HG02759 (cell line): ENCODE data around the gene LFNG.
"Not testable (repeated sequence)": the region's sequence is repeated elsewhere in the genome, so short reads cannot be mapped to it uniquely, and the experiment has no call there.

Experiments
- ATAC-seq: cut with Tn5 transposase; IDR thresholded peaks from one replicate; pipeline ENCODE4 v1.9.1; 2021; ENCODE audit warnings: mild to moderate bottlenecking, moderate library complexity; ENCODE audit not compliant: unreplicated experiment

The LFNG gene

GRCh38 chr7:2527505-2528467, 8.2 kb downstream of the LFNG start:
- ATAC-seq, result no peak

DNA sequence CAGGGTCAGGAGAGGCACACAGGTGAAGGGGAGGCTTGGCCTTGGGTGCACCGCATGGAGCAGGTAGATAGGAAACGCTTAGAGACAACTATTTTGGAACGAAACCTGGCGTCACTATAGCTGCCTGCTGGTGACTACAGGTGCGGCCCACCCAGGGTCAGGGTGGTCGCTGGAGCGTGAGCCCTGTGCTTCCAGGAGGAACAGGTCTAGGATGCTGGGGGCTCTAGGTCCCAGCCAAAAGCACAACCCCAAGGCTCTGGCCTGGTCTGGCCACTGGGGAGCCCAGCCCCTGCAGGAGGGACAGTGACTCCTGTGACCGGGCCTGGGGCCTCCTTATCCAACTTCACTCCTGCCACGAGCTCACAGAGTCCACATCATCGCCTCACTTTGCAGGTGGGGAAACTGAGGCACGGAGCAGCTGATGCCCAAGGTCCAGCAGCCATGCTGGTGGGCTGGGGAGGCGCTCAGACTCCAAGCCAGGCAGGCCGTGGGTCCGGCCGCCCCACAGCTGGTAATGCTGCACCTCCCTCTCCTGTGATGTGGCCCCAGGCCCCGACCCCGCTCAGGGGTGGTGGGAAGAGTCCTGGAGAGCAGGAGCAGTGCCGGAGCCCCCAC, 9.0 kb downstream of the LFNG start:
- peak; percentile 1 for ATAC-seq

DNA sequence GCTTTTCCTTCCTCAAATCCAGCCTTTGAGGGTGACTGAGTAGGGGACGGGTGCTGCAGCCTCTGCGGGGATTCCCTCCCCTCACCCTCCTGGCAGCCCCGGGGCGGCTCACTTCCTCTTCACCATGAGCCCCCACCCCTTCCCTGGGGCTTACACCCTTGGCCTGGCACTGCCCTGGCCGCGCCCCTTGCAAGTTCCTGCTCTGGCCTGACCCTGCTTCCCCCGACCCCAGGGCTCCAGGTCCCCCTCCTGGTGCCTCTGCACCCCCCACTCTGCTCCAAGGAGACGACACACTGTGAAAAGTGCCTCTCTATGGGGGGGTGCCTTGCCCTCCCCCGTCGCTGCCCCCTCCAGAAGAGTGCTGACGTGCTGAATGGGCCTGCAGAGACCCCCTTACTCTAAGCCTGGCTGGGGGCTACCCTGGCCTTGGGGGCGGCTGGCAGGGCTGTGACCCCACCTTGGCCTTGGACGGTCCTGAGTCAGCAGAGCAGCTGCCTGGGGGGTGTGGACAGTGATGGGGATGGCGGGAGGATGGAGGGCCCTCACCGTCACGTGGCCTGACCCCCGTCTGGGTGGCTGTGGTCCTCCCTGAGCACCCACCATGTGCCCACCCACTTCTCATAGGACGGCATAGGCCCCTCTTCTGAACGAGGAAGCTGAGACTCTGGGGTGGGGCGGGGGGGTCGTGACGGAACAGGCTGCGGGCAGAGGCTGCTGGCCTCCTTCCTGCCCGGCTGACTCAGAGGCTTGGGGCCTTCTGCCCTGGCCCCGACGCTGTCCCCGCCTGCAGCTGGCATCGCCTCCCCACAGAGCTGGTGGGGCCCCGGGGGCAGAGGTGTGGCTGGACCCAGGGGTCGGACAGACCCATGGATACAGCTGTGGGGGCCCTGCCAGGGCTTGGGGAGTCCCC, 9.8 kb downstream of the LFNG start:
- ATAC-seq, result peak; percentile 65

DNA sequence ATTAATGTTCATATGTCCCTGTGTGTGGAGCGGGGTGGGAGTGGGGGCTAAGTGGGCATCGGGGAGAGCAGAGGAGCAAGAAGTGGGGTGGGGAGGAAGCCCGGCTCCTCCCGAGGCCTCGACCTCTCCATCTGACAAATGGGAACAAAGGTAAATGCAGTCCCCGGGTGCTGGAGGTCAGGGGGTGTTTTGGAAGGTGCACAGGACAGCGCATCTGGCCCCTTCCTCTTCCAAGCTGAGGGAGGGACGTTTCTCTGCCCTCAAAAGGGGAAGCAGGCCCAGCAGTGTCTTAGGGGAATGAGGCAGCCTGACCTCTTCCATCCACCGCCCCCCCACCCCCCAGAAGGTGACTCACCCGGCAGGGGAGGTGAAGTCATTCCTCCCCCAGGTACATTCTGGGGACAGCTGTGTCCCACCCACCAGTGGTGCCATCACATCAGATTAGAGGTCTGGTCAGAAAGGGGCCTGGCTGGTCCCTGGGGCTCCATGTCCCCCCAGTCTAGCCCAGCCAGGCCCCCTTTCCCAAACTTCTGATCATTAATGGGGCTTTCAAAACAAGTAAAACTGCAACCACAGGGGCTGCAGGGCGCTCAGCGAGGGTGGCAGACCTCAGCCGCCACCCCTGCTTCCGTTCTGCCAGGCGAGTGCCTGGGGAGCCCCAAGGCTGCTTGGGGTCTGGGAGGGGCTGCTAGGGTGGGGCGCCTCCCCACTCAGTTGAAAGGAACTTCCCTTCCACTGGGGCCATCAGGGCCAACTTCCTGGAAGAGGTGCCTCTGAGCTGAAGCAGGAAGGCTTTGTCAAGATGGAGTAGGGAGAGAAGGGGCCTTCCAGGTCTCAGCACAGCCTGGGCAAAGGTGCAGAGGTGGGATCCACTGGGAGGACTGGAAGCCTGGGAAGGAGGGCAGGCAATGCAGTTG, 10.8 kb downstream of the LFNG start:
- peak; percentile 49 for ATAC-seq

DNA sequence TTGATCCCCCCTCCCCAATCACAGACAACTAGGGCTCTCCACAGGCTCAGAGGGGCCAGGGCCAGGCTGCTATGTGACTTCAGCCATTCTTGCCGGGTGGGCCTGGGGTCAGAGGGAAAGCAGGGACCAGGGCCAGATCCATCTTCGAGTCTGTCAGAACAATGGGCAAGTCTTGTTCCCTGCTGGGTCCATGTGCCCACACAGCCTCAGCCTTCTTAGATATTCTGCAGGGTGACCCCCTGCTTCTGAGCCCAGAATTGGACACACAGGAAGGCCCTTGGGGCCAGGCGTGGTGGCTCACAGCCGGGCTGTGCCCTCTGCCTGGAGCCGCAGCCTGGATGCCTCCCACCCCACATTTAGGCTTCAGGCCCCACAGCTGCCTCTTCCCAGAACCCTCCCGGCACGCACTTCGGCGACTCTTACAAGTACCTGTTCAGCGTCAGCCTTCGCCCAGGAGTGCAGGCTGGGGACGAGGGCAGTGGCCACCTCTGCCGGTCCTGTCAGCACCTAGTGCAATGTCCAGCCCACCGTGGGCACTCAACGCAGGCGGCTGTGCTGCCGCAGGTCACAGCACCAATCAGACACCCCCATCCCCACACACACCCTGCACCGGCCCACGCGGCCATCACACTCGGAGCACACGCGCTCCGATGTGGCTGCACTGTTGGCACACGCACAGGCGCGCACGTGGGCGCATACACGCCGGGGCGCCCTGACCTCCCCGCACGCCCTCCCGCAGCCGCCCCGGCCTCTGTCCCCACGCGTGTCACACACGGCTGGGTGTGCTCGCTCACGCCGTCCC, 11.6 kb downstream of the LFNG start:
- ATAC-seq, result not testable (repeated sequence)

DNA sequence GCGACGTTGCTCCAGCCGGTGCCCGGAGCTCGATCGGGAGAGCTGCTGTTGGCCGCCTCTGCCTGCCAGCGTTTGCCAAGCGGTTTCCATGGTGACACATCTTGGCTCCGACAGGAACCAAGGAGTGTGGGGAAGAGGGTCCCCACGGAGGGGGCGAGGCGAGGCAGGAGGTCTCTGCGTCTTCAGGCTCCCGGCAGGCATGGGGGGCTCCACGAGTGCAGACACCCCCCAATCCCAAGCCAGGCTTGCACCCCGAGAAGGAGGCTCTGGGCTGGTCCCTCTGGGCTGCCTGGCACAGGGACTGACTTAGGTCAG, 12.2 kb downstream of the LFNG start:
- ATAC-seq, result not testable (repeated sequence)

GRCh38 chr7:2532199-2532772, 12.7 kb downstream of the LFNG start:
- ATAC-seq, result not testable (repeated sequence)

- ATAC-seq, result not testable (repeated sequence)
These were observed 13.2 kb downstream of the LFNG start for GRCh38 chr7:2532816-2533215.

GRCh38 chr7:2533566-2533965, 14.0 kb downstream of the LFNG start:
- not testable (repeated sequence) for ATAC-seq

DNA sequence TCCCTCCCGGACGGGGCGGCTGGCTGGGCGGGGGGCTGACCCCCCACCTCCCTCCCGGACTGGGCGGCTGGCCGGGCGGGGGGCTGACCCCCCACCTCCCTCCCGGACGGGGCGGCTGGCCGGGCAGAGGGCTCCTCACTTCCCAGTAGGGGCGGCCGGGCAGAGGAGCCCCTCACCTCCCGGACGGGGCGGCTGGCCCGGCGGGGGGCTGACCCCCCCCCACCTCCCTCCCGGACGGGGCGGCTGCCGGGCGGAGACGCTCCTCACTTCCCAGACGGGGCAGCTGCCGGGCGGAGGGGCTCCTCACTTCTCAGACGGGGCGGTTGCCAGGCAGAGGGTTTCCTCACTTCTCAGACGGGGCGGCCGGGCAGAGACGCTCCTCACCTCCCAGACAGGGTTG, 14.6 kb downstream of the LFNG start:
- not testable (repeated sequence) for ATAC-seq

DNA sequence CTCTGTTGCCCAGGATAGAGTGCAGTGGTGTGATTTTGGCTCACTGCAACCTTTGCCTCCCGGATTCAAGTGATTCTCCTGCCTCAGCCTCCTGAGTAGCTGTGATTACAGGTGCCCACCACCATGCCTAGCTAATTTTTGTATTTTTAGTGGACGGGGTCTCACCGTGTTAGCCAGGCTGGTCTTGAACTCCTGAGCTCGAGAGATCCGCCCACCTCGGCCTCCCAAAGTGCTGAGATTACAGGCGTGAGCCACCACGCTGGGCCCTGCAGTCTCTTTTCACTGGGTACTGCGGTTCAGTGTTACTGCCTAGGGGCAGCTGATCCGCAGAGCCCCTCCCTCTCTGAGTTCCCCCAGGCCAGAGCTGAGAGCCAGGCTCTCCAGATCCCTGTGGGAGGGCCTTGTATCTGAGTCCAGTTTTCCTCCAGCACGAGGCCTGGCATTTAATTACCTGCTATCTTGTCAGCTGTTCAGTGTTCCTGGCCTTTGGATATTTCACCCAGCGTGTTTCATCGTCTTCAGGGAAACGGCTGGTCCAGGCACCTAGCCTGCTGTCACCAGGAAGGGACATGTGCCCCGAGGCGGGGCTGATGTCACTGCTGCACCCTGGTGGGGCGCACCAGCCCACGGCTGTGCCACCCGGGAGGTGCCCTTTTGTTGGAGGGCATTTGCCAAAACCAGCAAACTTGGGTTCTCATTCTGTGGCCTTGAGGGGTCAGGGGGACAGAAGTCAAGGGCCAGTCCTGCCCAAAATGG, 16.5 kb downstream of the LFNG start:
- ATAC-seq, result not testable (repeated sequence)

- no peak for ATAC-seq
These were observed 18.6 kb downstream of the LFNG start for GRCh38 chr7:2537981-2538851.

GRCh38 chr7:2539031-2539911, 19.7 kb downstream of the LFNG start:
- ATAC-seq, result no peak

GRCh38 chr7:2540133-2540532, 20.6 kb downstream of the LFNG start:
- no peak for ATAC-seq

GRCh38 chr7:2540641-2541051, 21.1 kb downstream of the LFNG start:
- ATAC-seq, result no peak

DNA sequence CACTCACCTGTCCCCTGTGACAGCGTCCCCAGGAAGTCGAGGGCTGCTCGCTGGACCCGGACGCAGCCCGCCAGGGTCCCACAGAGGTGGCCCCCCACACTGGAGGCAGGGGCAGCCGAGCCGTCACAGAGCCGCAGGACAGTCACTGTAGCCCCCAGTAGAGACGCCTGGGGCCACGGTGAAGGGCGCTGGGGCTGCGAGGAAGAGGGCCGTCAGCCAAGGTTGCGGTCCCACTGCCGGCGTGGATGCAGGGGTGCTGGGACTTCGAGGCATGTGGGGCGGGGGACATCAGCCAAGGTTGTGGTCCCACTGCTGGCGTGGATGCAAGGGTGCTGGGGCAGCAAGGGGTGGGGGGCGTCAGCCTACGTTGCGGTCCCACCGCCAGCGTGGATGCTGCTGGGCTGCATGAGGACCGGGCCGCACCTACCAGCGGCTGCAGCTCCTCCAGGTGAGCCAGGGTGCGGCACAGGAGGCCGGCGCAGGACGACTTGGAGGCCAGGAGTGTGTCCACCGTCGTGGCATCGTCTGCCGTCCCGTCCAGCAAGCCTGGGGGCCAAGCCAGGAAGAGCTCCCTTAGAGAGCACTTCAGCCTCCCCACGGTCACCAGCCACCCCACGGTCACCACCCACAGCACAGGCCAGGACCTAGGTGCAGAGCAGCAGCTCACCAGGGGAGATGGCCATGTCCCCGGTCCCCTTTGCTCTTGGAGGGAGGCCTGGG, 21.9 kb downstream of the LFNG start:
- ATAC-seq, result no peak
